ENCODE measurements around the gene PHF2.
A peak's percentile ranks its signal among the peaks of the same experiment; 100 is the strongest.

Gene PHF2

GRCh38 chr9:93588641-93589609 lies 12.5 kb downstream of the PHF2 start:
- Histone ChIP-seq H2AK5ac (ENCODE audit: low read depth, low read length) (no peak overlapping the region), H3K9me3 (replicated peaks in 1 of 2; ENCODE audit: control insufficient read depth in 2 of 2, insufficient read depth in 1 of 2, low read depth in 1 of 2, low read length in 2 of 2) (peaks cover 3 to 19% of the 10 kb centered on the region in 2 donors), H3K4me1 (ENCODE audit: control insufficient read depth in 2 of 2, insufficient read depth in 1 of 2, low read depth in 1 of 2, low read length in 2 of 2) (peaks cover 12 to 23% of the 10 kb centered on the region in 2 donors), H3K27ac (replicated peaks; ENCODE audit: low read length) (no peak overlapping the region), H3K4ac (ENCODE audit: low read length) (no peak overlapping the region), H2BK5ac (ENCODE audit: low read length) (no peak overlapping the region), H2AFZ (ENCODE audit: low read length) (no peak overlapping the region), H3K27me3 (ENCODE audit: control insufficient read depth in 3 of 3, insufficient read depth in 3 of 3, low read depth in 1 of 3, low read length in 3 of 3) (no peaks in the 10 kb centered on the region), H3K23ac (ENCODE audit: low read depth, low read length, poor library complexity) (no peak overlapping the region), H3K18ac (ENCODE audit: low read length) (no peak overlapping the region), H4K8ac (ENCODE audit: low read depth, low read length) (no peak overlapping the region), H3K4me2 (ENCODE audit: insufficient read depth, low read length, poor library complexity, severe bottlenecking) (no peak overlapping the region), H4K91ac (ENCODE audit: low read depth, low read length, poor library complexity) (no peak overlapping the region), H2BK12ac (ENCODE audit: low read length) (no peak overlapping the region), H3K9ac (ENCODE audit: low read depth, low read length, poor library complexity) (no peak overlapping the region), H3K79me1 (ENCODE audit: low read depth, low read length) (peaks cover 14% of the 10 kb centered on the region), H3K36me3 (replicated peaks in 1 of 2; ENCODE audit: control insufficient read depth in 2 of 2, insufficient read depth in 2 of 2, low read length in 2 of 2) (no peaks in the 10 kb centered on the region), H2BK120ac (ENCODE audit: low read depth, low read length) (no peak overlapping the region), H3K4me3 (ENCODE audit: low read length in 2 of 2) (no peak overlapping the region), H3K14ac (ENCODE audit: low read length) (no peak overlapping the region), H2BK15ac (ENCODE audit: low read length) (no peak overlapping the region)
- DNase-seq (ENCODE audit: low spot score): no peak
- WGBS, 2 donors (ENCODE audit: extremely low coverage in 2 of 2, insufficient read length in 2 of 2, insufficient replicate concordance in 1 of 2): no CpG with 5 or more reads among the region's 12 CpGs

GRCh38 chr9:93589688-93590087 lies 13.3 kb downstream of the PHF2 start:
- peak; percentile 21 for DNase-seq (ENCODE audit: low spot score)
- Histone ChIP-seq H3K4ac (ENCODE audit: low read length) (no peak overlapping the region), H3K9me3 (replicated peaks in 1 of 2; ENCODE audit: control insufficient read depth in 2 of 2, insufficient read depth in 1 of 2, low read depth in 1 of 2, low read length in 2 of 2) (peaks cover 5 to 12% of the 10 kb centered on the region in 2 donors), H3K79me1 (ENCODE audit: low read depth, low read length) (peaks cover 17% of the 10 kb centered on the region), H3K4me1 (ENCODE audit: control insufficient read depth in 2 of 2, insufficient read depth in 1 of 2, low read depth in 1 of 2, low read length in 2 of 2) (peaks cover 14 to 23% of the 10 kb centered on the region in 2 donors), H3K4me3 (ENCODE audit: low read length in 2 of 2) (no peak overlapping the region), H2BK12ac (ENCODE audit: low read length) (no peak overlapping the region), H4K91ac (ENCODE audit: low read depth, low read length, poor library complexity) (no peak overlapping the region), H3K36me3 (replicated peaks in 1 of 2; ENCODE audit: control insufficient read depth in 2 of 2, insufficient read depth in 2 of 2, low read length in 2 of 2) (no peaks in the 10 kb centered on the region), H3K14ac (ENCODE audit: low read length) (no peak overlapping the region), H2BK15ac (ENCODE audit: low read length) (no peak overlapping the region), H2AK5ac (ENCODE audit: low read depth, low read length) (no peak overlapping the region), H2BK5ac (ENCODE audit: low read length) (no peak overlapping the region), H3K27me3 (ENCODE audit: control insufficient read depth in 3 of 3, insufficient read depth in 3 of 3, low read depth in 1 of 3, low read length in 3 of 3) (no peaks in the 10 kb centered on the region), H4K8ac (ENCODE audit: low read depth, low read length) (no peak overlapping the region), H3K9ac (ENCODE audit: low read depth, low read length, poor library complexity) (no peak overlapping the region), H3K4me2 (ENCODE audit: insufficient read depth, low read length, poor library complexity, severe bottlenecking) (no peak overlapping the region), H2AFZ (ENCODE audit: low read length) (no peak overlapping the region), H3K27ac (replicated peaks; ENCODE audit: low read length) (no peak overlapping the region), H2BK120ac (ENCODE audit: low read depth, low read length) (no peak overlapping the region), H3K18ac (ENCODE audit: low read length) (no peak overlapping the region), H3K23ac (ENCODE audit: low read depth, low read length, poor library complexity) (no peak overlapping the region)
- no CpG with 5 or more reads among the region's 8 CpGs for WGBS, 2 donors (ENCODE audit: extremely low coverage in 2 of 2, insufficient read length in 2 of 2, insufficient replicate concordance in 1 of 2)

DNA sequence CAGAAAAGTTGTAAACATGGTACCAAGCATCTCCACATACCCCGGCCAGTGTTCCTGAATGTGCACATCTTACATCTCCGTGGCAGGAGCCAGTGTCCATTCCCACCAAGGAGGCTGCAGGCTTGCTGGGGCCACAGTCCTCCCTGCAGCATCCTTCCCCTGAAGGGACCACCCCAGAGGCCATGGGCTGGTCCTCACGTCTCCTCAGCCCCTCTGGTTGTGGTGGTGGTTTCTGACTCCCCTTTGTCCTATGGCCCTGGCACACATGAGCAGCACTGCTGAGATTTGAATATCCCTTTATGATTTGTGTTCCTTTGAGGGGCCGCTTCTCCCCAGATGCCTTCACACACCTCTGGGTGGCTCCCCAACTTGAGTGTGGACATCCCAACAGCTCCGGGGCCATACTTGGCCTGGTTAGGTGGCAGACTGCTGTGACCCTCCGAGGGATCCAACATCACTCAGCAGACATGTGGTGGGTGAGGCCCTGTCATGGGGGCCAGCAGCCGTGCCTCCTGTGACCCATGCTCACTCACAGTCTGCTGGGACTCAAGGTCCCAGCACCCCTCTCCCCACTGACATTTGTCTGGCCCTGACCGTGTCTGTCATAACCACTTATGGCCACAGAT lies 14.3 kb downstream of the PHF2 start:
- Histone ChIP-seq H2BK120ac (ENCODE audit: low read depth, low read length) (no peak overlapping the region), H3K4me1 (ENCODE audit: control insufficient read depth in 2 of 2, insufficient read depth in 1 of 2, low read depth in 1 of 2, low read length in 2 of 2) (peaks cover 14 to 23% of the 10 kb centered on the region in 2 donors), H3K36me3 (replicated peaks in 1 of 2; ENCODE audit: control insufficient read depth in 2 of 2, insufficient read depth in 2 of 2, low read length in 2 of 2) (peaks cover 0 to 3% of the 10 kb centered on the region in 2 donors), H2AFZ (ENCODE audit: low read length) (no peak overlapping the region), H4K8ac (ENCODE audit: low read depth, low read length) (no peak overlapping the region), H3K4ac (ENCODE audit: low read length) (no peak overlapping the region), H3K18ac (ENCODE audit: low read length) (no peak overlapping the region), H2BK15ac (ENCODE audit: low read length) (no peak overlapping the region), H2BK12ac (ENCODE audit: low read length) (no peak overlapping the region), H3K4me2 (ENCODE audit: insufficient read depth, low read length, poor library complexity, severe bottlenecking) (no peak overlapping the region), H3K27ac (replicated peaks; ENCODE audit: low read length) (no peak overlapping the region), H3K9me3 (replicated peaks in 1 of 2; ENCODE audit: control insufficient read depth in 2 of 2, insufficient read depth in 1 of 2, low read depth in 1 of 2, low read length in 2 of 2) (peaks cover 1 to 2% of the 10 kb centered on the region in 2 donors), H2BK5ac (ENCODE audit: low read length) (no peak overlapping the region), H4K91ac (ENCODE audit: low read depth, low read length, poor library complexity) (no peak overlapping the region), H3K14ac (ENCODE audit: low read length) (no peak overlapping the region), H3K79me1 (ENCODE audit: low read depth, low read length) (peaks cover 13% of the 10 kb centered on the region), H2AK5ac (ENCODE audit: low read depth, low read length) (no peak overlapping the region), H3K9ac (ENCODE audit: low read depth, low read length, poor library complexity) (peak overlapping the region; percentile 38), H3K23ac (ENCODE audit: low read depth, low read length, poor library complexity) (no peak overlapping the region), H3K27me3 (ENCODE audit: control insufficient read depth in 3 of 3, insufficient read depth in 3 of 3, low read depth in 1 of 3, low read length in 3 of 3) (no peaks in the 10 kb centered on the region), H3K4me3 (ENCODE audit: low read length in 2 of 2) (no peak overlapping the region)
- no peak for DNase-seq (ENCODE audit: low spot score)
- WGBS, 2 donors (ENCODE audit: extremely low coverage in 2 of 2, insufficient read length in 2 of 2, insufficient replicate concordance in 1 of 2): no CpG with 5 or more reads among the region's 8 CpGs
